ENCODE measurements around the gene EPS15.

The EPS15 gene

DNA sequence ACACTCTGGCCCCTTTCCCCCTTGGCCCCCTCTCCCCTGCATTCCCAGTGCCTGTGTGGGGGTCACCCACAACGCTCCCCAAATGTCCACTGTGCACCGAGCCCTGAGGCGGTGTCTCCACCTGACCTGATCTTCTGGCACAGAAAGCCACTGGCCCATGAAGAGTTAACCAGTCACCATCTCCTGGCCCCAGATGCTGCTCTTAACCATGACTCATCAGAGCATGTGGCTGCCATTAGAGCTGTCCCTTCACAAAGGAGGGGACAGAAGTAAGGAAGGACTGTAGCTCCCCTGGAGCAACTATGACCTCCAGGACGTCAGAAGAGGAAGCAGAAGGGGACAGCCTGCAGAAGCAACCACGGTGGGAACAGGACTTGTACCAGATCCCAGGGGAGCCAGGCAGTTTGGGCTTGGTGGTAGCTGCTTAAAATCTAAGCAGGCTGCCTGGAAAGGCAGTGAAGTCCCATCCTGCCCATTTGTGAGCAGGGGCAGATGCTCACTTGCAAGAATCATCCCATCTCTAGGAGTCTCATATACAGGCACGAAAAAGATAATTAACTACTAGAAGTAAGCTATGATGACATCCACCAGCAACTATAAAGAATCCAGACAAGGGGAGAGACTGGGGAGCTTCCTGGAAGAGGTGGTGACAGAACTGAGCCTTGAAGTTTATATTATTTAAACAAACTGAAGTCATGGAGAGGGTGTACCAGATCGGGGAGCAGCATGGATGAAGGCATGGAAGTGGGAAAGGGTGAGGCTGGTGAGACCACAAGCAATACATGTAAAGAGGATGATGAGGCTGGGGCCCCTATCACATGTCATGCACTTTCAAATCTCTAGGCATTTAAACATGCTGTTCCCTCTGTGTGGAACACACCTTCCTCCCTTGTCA is 187.6 kb downstream of the EPS15 start:
- H3K9ac ChIP-seq (ENCODE audit: low read length) = no peak overlapping the region
- H3K9me3 ChIP-seq (ENCODE audit: insufficient read depth, low read length) = no peaks in the 10 kb centered on the region
- TF ChIP-seq, protein P1, sequence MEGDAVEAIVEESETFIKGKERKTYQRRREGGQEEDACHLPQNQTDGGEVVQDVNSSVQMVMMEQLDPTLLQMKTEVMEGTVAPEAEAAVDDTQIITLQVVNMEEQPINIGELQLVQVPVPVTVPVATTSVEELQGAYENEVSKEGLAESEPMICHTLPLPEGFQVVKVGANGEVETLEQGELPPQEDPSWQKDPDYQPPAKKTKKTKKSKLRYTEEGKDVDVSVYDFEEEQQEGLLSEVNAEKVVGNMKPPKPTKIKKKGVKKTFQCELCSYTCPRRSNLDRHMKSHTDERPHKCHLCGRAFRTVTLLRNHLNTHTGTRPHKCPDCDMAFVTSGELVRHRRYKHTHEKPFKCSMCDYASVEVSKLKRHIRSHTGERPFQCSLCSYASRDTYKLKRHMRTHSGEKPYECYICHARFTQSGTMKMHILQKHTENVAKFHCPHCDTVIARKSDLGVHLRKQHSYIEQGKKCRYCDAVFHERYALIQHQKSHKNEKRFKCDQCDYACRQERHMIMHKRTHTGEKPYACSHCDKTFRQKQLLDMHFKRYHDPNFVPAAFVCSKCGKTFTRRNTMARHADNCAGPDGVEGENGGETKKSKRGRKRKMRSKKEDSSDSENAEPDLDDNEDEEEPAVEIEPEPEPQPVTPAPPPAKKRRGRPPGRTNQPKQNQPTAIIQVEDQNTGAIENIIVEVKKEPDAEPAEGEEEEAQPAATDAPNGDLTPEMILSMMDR (IDR thresholded peaks at IDR 0.05; ENCODE audit: insufficient read depth, low read length, poor library complexity, severe bottlenecking) = no peak
- TF ChIP-seq EZH2phosphoT487 (conservative IDR thresholded peaks at IDR 0.05; ENCODE audit: low read length) = no peak
- no peak overlapping the region for H3K4me2 ChIP-seq (ENCODE audit: low read depth, low read length, poor library complexity, severe bottlenecking)
- no peak overlapping the region for H2AFZ ChIP-seq (ENCODE audit: low read depth, low read length, severe bottlenecking)
- no peak overlapping the region for H3K27ac ChIP-seq (ENCODE audit: low read depth, low read length)
- H3K4me3 ChIP-seq (ENCODE audit: insufficient read depth, low read length, poor library complexity, severe bottlenecking) = no peak overlapping the region
- no peaks in the 10 kb centered on the region for H4K20me1 ChIP-seq (ENCODE audit: low read depth, low read length)
- H3K9me2 ChIP-seq (replicated peaks; ENCODE audit: insufficient read depth, low read length) = no peaks in the 10 kb centered on the region
- H3K79me2 ChIP-seq (ENCODE audit: insufficient read depth, low read length) = no peaks in the 10 kb centered on the region
- no peaks in the 10 kb centered on the region for H3K27me3 ChIP-seq (ENCODE audit: low read length)
- no peaks in the 10 kb centered on the region for H3K36me3 ChIP-seq (ENCODE audit: low read length)
- no peaks in the 10 kb centered on the region for H3F3A ChIP-seq (ENCODE audit: insufficient read depth)

DNA sequence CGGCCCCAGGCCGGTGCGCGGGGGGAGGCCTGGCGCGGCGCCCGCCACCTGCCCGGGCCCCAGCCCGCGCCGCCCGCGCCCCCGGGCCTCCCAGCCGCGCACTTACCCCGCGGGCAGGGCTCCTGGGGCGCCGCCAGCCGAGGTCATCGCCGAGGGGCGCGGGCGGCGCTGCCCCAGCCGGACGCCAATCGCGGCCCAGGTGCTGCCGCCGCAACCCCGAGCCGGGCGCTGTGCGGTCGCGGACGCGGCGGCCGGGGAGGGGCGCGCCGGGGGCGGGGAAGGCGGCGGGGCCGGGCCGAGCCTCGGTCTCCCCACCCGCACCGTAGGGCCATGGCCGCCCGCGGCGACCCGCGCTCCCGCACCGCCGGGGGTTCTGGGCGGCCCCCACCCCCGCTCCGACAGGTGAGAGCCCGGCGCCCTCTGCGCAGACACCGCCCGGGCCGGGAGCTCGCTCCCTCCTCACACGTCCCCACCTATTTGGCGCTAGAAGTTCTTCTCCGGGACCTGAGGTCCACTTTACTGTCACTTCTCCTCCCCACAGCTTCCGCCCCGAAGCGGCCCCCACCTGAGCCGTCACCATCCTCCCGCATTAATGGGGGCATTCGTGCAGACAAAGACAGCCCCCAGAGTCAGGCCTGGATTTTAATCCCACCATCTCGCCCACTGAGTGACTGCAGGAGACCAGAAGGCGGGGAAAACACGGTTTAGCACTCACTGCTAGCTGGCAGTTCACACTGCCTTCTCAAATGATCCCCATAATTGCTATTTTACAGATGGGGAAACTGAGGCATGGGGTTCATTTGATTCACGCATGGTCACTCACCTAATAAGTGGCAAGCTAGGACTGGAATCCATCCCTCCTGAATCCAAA is 188.5 kb downstream of the EPS15 start, which contains the start of gene TTC39A:
Gene TTC39A, minus strand, starts transcription at position 232 of the 871 bp plus-strand sequence. Its CDS starts 85 bp downstream, at position 147.
- Histone ChIP-seq H3K79me2 (ENCODE audit: insufficient read depth, low read length) (no peaks in the 10 kb centered on the region), H3K27me3 (ENCODE audit: low read length) (no peaks in the 10 kb centered on the region), H3K9me3 (ENCODE audit: insufficient read depth, low read length) (no peaks in the 10 kb centered on the region), H2AFZ (ENCODE audit: low read depth, low read length, severe bottlenecking) (no peak within 1 kb of the TSS), H3K4me3 (ENCODE audit: insufficient read depth, low read length, poor library complexity, severe bottlenecking) (no peak within 1 kb of the TSS), H3K4me2 (ENCODE audit: low read depth, low read length, poor library complexity, severe bottlenecking) (no peak within 1 kb of the TSS), H3F3A (ENCODE audit: insufficient read depth) (no peaks in the 10 kb centered on the region), H4K20me1 (ENCODE audit: low read depth, low read length) (no peaks in the 10 kb centered on the region), H3K27ac (ENCODE audit: low read depth, low read length) (no peak within 1 kb of the TSS), H3K9ac (ENCODE audit: low read length) (no peak within 1 kb of the TSS), H3K36me3 (ENCODE audit: low read length) (no peaks in the 10 kb centered on the region), H3K9me2 (replicated peaks; ENCODE audit: insufficient read depth, low read length) (no peaks in the 10 kb centered on the region)
- TF ChIP-seq, protein P1 (IDR thresholded peaks at IDR 0.05; ENCODE audit: insufficient read depth, low read length, poor library complexity, severe bottlenecking) = no peak
- TF ChIP-seq EZH2phosphoT487 (conservative IDR thresholded peaks at IDR 0.05; ENCODE audit: low read length) = no peak

DNA sequence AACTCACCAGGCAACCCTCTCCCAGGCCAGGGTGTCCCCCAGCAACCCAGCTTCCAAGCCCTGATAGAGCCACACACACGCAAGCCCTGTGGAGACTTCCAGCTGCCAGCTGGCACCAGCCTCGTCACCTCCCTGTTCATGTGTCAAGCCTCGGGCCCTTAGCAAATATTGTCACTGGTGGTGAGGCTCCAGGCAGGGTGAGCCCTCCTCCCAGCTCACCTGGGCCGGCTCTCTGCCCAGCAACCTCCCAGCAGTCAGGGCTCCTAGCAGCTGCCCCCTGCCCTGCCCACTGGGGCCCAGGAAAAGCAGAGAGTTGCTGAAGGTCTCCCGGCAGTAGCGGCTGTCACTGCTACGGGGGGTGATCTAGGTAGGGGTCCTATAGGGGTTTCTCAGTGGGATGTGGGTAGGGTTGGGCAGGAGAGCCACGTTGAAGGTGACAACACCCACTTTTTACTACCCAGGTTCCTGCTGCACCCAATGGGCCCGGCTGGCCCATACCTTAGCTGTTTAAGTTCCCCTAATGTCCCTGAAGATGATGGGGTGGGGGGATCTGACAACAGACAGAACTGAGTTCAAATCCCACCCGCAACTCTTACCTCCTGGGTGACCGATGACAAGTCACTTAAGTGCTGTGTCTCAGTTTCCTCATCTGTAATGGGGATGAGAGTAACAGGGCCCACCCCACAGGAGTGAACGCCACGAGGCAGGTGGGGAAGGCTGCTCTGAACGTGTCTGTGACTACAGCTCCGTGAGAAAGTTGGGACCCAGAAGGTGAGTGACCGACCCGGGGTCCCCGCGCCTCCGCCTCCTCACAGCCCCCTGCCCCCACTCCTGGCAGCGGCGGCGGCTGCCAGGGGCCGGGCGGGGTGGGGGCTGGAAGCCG is 189.4 kb downstream of the EPS15 start:
- Histone ChIP-seq H2AFZ (ENCODE audit: low read depth, low read length, severe bottlenecking) (no peak overlapping the region), H3F3A (ENCODE audit: insufficient read depth) (no peaks in the 10 kb centered on the region), H3K4me3 (ENCODE audit: insufficient read depth, low read length, poor library complexity, severe bottlenecking) (no peak overlapping the region), H3K9me2 (replicated peaks; ENCODE audit: insufficient read depth, low read length) (no peaks in the 10 kb centered on the region), H3K36me3 (ENCODE audit: low read length) (no peaks in the 10 kb centered on the region), H3K4me2 (ENCODE audit: low read depth, low read length, poor library complexity, severe bottlenecking) (no peak overlapping the region), H3K27ac (ENCODE audit: low read depth, low read length) (no peak overlapping the region), H3K27me3 (ENCODE audit: low read length) (no peaks in the 10 kb centered on the region), H3K9ac (ENCODE audit: low read length) (no peak overlapping the region), H4K20me1 (ENCODE audit: low read depth, low read length) (no peaks in the 10 kb centered on the region), H3K9me3 (ENCODE audit: insufficient read depth, low read length) (no peaks in the 10 kb centered on the region), H3K79me2 (ENCODE audit: insufficient read depth, low read length) (no peaks in the 10 kb centered on the region)
- no peak for TF ChIP-seq EZH2phosphoT487 (conservative IDR thresholded peaks at IDR 0.05; ENCODE audit: low read length)
- TF ChIP-seq, protein P1 (IDR thresholded peaks at IDR 0.05; ENCODE audit: insufficient read depth, low read length, poor library complexity, severe bottlenecking) = no peak
